Measurements from ENCODE around the gene A4GNT.

Gene A4GNT

DNA sequence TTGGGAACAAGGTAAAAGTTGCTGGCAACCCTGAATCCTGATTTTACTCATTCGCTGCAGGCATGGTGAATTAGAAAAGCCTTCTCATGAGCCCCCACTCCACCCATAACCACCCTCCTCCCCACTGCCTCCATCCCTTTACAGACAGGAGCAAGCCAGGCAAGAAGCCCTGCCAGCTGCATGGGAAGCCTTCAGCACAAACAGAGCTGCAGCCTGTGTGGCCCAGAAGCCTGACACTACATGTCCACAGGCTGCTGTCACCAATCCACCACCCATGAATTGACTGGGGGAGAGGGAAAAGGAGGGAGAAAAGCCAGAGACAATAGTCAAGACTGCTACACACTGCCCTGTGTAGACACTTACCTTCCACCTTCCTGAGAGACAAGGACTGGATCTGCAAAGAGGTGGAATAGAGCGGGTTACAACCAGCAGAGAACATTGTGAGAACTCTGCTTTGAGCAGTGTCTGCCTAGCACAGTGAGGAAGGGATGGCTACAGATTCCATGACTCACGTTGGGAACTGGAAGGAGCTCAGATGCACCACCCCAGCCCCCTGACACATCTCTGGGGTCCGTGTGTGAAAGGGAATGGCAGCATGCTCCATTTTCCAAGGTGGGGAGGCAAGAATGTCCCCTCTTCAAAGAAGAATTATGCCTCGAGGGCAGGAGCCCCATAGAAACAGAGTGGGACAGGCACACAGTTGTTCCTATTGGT, 50.7 kb downstream of the A4GNT start (continued):
- TF ChIP-seq, protein P1, sequence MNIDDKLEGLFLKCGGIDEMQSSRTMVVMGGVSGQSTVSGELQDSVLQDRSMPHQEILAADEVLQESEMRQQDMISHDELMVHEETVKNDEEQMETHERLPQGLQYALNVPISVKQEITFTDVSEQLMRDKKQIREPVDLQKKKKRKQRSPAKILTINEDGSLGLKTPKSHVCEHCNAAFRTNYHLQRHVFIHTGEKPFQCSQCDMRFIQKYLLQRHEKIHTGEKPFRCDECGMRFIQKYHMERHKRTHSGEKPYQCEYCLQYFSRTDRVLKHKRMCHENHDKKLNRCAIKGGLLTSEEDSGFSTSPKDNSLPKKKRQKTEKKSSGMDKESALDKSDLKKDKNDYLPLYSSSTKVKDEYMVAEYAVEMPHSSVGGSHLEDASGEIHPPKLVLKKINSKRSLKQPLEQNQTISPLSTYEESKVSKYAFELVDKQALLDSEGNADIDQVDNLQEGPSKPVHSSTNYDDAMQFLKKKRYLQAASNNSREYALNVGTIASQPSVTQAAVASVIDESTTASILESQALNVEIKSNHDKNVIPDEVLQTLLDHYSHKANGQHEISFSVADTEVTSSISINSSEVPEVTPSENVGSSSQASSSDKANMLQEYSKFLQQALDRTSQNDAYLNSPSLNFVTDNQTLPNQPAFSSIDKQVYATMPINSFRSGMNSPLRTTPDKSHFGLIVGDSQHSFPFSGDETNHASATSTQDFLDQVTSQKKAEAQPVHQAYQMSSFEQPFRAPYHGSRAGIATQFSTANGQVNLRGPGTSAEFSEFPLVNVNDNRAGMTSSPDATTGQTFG (tag by site-specific recombination; IDR thresholded peaks at IDR 0.05; ENCODE audit: borderline replicate concordance), result no peak
- TF ChIP-seq ZNF174 (tag by site-specific recombination; IDR thresholded peaks at IDR 0.05) (no peak), ZNF155 (tag by site-specific recombination; IDR thresholded peaks at IDR 0.05) (no peak), ZNF785 (tag by site-specific recombination; IDR thresholded peaks at IDR 0.05) (no peak), ZBTB17 (tag by site-specific recombination; IDR thresholded peaks at IDR 0.05) (no peak), ZNF394 (tag by site-specific recombination; IDR thresholded peaks at IDR 0.05; ENCODE audit: borderline replicate concordance) (no peak)
- TF ChIP-seq, protein P2, sequence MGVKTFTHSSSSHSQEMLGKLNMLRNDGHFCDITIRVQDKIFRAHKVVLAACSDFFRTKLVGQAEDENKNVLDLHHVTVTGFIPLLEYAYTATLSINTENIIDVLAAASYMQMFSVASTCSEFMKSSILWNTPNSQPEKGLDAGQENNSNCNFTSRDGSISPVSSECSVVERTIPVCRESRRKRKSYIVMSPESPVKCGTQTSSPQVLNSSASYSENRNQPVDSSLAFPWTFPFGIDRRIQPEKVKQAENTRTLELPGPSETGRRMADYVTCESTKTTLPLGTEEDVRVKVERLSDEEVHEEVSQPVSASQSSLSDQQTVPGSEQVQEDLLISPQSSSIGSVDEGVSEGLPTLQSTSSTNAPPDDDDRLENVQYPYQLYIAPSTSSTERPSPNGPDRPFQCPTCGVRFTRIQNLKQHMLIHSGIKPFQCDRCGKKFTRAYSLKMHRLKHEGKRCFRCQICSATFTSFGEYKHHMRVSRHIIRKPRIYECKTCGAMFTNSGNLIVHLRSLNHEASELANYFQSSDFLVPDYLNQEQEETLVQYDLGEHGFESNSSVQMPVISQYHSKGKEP (tag by site-specific recombination; IDR thresholded peaks at IDR 0.05), result no peak

GRCh38 chr3:138079901-138080300, 52.3 kb downstream of the A4GNT start:
- TF ChIP-seq ZBTB8A (tag by site-specific recombination; IDR thresholded peaks at IDR 0.05), result no peak
- TF ChIP-seq ZNF302 (tag by site-specific recombination; IDR thresholded peaks at IDR 0.05; ENCODE audit: low read depth), result no peak
- TF ChIP-seq ZNF658 (tag by site-specific recombination; IDR thresholded peaks at IDR 0.05), result no peak
- no peak for TF ChIP-seq SP7 (tag by site-specific recombination; IDR thresholded peaks at IDR 0.05)
- no peak for TF ChIP-seq ZNF670 (tag by site-specific recombination; IDR thresholded peaks at IDR 0.05; ENCODE audit: low read depth)
- ChIA-PET POLR2A (interaction anchor here (1.0 kb wide), 1 partner anchor 35 kb away, joined by 3 read pairs; the partner anchor contains the start of gene DZIP1L), CTCF (interaction anchor here (0.9 to 1.1 kb wide), 2 partner anchors 11 to 39 kb away, joined by 3 to 5 read pairs; no protein-coding TSS in a partner anchor)
- Histone ChIP-seq H3K4me3 (ENCODE audit: low read depth, low read length) (no peak overlapping the region), H3K27ac (ENCODE audit: extremely low read depth, low read depth, low read length) (no peak overlapping the region), H3K36me3 (ENCODE audit: control insufficient read depth in 2 of 2, insufficient read depth in 1 of 2, low read length in 2 of 2) (peaks cover 0 to 82% of the 10 kb centered on the region in 2 experiments; a peak in 1 of 3 replicates), H3K4me1 (ENCODE audit: control insufficient read depth, insufficient read depth, low read length) (0 out of 2 replicates have a peak, but pooled peaks cover 8% of the 10 kb centered on the region), H3K9me3 (ENCODE audit: control insufficient read depth, insufficient read depth, low read depth, low read length) (no peaks in the 10 kb centered on the region)

DNA sequence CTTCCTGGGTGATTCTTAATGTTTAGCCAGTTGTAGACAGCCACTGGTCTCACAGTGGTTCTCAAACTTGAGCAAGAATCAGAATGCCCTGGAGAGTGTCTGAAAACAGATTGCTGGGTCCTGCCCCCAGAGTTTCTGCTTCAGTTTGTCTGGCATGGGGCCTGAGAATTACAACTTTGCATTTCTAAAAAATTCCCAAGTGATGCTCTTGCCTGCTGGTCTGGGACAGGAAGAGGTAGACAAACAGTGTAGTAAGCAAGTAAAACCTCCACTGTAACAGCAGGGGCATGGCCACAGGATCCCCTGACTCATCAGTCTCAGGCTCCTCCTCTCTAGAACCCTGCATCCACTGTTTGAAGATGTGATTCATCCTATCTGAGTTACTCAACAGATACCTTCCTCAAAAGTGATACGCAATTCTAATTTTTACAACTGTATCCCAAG, 53.3 kb downstream of the A4GNT start:
- no peaks in the 10 kb centered on the region for H3K9me3 ChIP-seq (ENCODE audit: control insufficient read depth, insufficient read depth, low read depth, low read length)
- H3K4me3 ChIP-seq (ENCODE audit: low read depth, low read length), result no peak overlapping the region
- H3K27ac ChIP-seq (ENCODE audit: extremely low read depth, low read depth, low read length), result no peak overlapping the region
- TF ChIP-seq ZSCAN23 (tag by site-specific recombination; IDR thresholded peaks at IDR 0.05) (no peak), ZIC2 (tag by site-specific recombination; IDR thresholded peaks at IDR 0.05) (peak; percentile 16; the same call in 1 of the 2 replicates), SALL2 (tag by site-specific recombination; IDR thresholded peaks at IDR 0.05; ENCODE audit: borderline replicate concordance) (no peak)
- 0 out of 2 replicates have a peak, but pooled peaks cover 8% of the 10 kb centered on the region for H3K4me1 ChIP-seq (ENCODE audit: control insufficient read depth, insufficient read depth, low read length)
- CTCF ChIA-PET, result no interaction called here
- POLR2A ChIA-PET, result no interaction called here
- H3K36me3 ChIP-seq (ENCODE audit: control insufficient read depth in 2 of 2, insufficient read depth in 1 of 2, low read length in 2 of 2), result peaks cover 0 to 77% of the 10 kb centered on the region in 2 experiments; a peak in 1 of 3 replicates

DNA sequence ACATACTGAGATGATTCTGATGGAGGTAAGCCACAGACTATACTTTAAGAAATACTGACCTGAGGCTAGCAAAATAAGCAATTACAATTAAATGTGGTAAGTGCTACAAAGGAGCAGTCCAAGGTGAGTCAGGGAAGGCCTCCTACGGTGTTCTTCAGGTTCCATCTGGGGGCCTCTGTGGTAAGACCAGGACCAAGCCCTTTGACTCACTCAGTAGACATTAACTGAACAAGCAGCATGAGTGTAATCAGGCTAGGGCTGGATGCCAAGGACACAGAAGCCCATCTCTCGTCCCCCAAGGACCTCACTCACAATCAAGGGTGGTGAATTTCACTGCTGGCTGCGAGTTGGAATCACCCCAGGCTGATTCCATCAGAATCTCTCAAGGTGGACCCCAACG, 54.1 kb downstream of the A4GNT start:
- Histone ChIP-seq H3K4me1 (ENCODE audit: control insufficient read depth, insufficient read depth, low read length) (0 out of 2 replicates have a peak, but pooled peaks cover 6% of the 10 kb centered on the region), H3K4me3 (ENCODE audit: low read depth, low read length) (no peak overlapping the region), H3K36me3 (ENCODE audit: control insufficient read depth in 2 of 2, insufficient read depth in 1 of 2, low read length in 2 of 2) (peaks cover 0 to 69% of the 10 kb centered on the region in 2 experiments; a peak in 1 of 3 replicates), H3K9me3 (ENCODE audit: control insufficient read depth, insufficient read depth, low read depth, low read length) (no peaks in the 10 kb centered on the region), H3K27ac (ENCODE audit: extremely low read depth, low read depth, low read length) (no peak overlapping the region)
- ChIA-PET CTCF (no interaction called here), POLR2A (no interaction called here)
- TF ChIP-seq ZNF394 (tag by site-specific recombination; IDR thresholded peaks at IDR 0.05; ENCODE audit: borderline replicate concordance) (no peak), ZNF274 (IDR thresholded peaks at IDR 0.05; ENCODE audit: low read length) (no peak), ZNF274 (tag by site-specific recombination; IDR thresholded peaks at IDR 0.05; ENCODE audit: borderline replicate concordance) (no peak), ZNF10 (tag by site-specific recombination; IDR thresholded peaks at IDR 0.05) (no peak), GFI1B (tag by site-specific recombination; IDR thresholded peaks at IDR 0.05) (no peak), GLIS2 (tag by site-specific recombination; IDR thresholded peaks at IDR 0.05) (no peak), ZBTB48 (tag by site-specific recombination; IDR thresholded peaks at IDR 0.05) (no peak), ZNF24 (tag by site-specific recombination; IDR thresholded peaks at IDR 0.05) (no peak), ZSCAN23 (tag by site-specific recombination; IDR thresholded peaks at IDR 0.05) (no peak), ZBTB6 (tag by site-specific recombination; IDR thresholded peaks at IDR 0.05) (no peak), KLF10 (tag by site-specific recombination; IDR thresholded peaks at IDR 0.05) (no peak), ZNF426 (tag by site-specific recombination; IDR thresholded peaks at IDR 0.05) (no peak)
